Muscle layer of colon (tissue), 2 donors: Measurements from ENCODE around the gene EML4.
"Not testable (repeated sequence)": the region's sequence is repeated elsewhere in the genome, so short reads cannot be mapped to it uniquely, and the experiment has no call there.

Experiments used
- H3K27ac ChIP-seq: one replicate; pipeline ENCODE4 v1.7.0; 2013; ENCODE audit warnings: low read depth, mild to moderate bottlenecking, low read length, moderate library complexity
- H3K27me3 ChIP-seq, 2 donors: one replicate each; pipeline ENCODE4 v1.7.0; 2013; ENCODE audit warnings: low read length in 2 of 2, mild to moderate bottlenecking in 2 of 2; ENCODE audit not compliant: insufficient read depth in 2 of 2, control insufficient read depth in 1 of 2
- H3K36me3 ChIP-seq: one replicate; pipeline ENCODE4 v1.7.0; 2013; ENCODE audit warnings: mild to moderate bottlenecking, low read length; ENCODE audit not compliant: insufficient read depth
- H3K4me1 ChIP-seq: one replicate; pipeline ENCODE4 v1.7.0; 2013; ENCODE audit warnings: mild to moderate bottlenecking, low read length; ENCODE audit not compliant: insufficient read depth
- H3K4me3 ChIP-seq, 2 donors: one replicate each; pipeline ENCODE4 v1.7.0; 2013; ENCODE audit warnings: low read length in 2 of 2, low read depth in 1 of 2, mild to moderate bottlenecking in 1 of 2, moderate library complexity in 1 of 2
- H3K9ac ChIP-seq: one replicate; pipeline ENCODE4 v1.7.0; 2013; ENCODE audit warnings: low read length
- H3K9me3 ChIP-seq: one replicate; pipeline ENCODE4 v1.7.0; 2013; ENCODE audit warnings: mild to moderate bottlenecking, low read length
- donor health status: abdominal sarcoma.
- donor health status: Adenocarcinoma of cecum.

EML4 gene

GRCh38 chr2:42252464-42252863, 83.3 kb downstream of the EML4 start:
- Histone ChIP-seq H3K4me3 (no peak overlapping the region), H3K4me1 (no peaks in the 10 kb centered on the region), H3K36me3 (no peaks in the 10 kb centered on the region), H3K9ac (no peak overlapping the region), H3K27me3 (no peaks in the 10 kb centered on the region), H3K27ac (no peak overlapping the region), H3K9me3 (no peaks in the 10 kb centered on the region)

GRCh38 chr2:42254186-42254895, 85.2 kb downstream of the EML4 start:
- Histone ChIP-seq H3K4me1 (no peaks in the 10 kb centered on the region), H3K9me3 (no peaks in the 10 kb centered on the region), H3K27me3 (no peaks in the 10 kb centered on the region), H3K4me3 (no peak overlapping the region), H3K27ac (no peak overlapping the region), H3K36me3 (no peaks in the 10 kb centered on the region), H3K9ac (no peak overlapping the region)

GRCh38 chr2:42256505-42256904, 87.4 kb downstream of the EML4 start:
- no peak overlapping the region for H3K9ac ChIP-seq
- H3K27me3 ChIP-seq, result no peaks in the 10 kb centered on the region
- no peak overlapping the region for H3K4me3 ChIP-seq
- peaks cover 5% of the 10 kb centered on the region for H3K36me3 ChIP-seq
- no peaks in the 10 kb centered on the region for H3K4me1 ChIP-seq
- H3K27ac ChIP-seq, result no peak overlapping the region
- no peaks in the 10 kb centered on the region for H3K9me3 ChIP-seq

GRCh38 chr2:42261518-42262195, 92.5 kb downstream of the EML4 start:
- no peak overlapping the region for H3K4me3 ChIP-seq
- H3K27ac ChIP-seq, result no peak overlapping the region
- H3K27me3 ChIP-seq, result no peaks in the 10 kb centered on the region
- H3K4me1 ChIP-seq, result no peaks in the 10 kb centered on the region
- no peaks in the 10 kb centered on the region for H3K9me3 ChIP-seq
- H3K9ac ChIP-seq, result no peak overlapping the region
- H3K36me3 ChIP-seq, result peaks cover 5% of the 10 kb centered on the region

GRCh38 chr2:42266236-42266635, 97.1 kb downstream of the EML4 start:
- Histone ChIP-seq H3K36me3 (peaks cover under 1% of the 10 kb centered on the region), H3K9me3 (no peaks in the 10 kb centered on the region), H3K4me1 (peaks cover 7% of the 10 kb centered on the region), H3K27me3 (no peaks in the 10 kb centered on the region), H3K9ac (no peak overlapping the region), H3K27ac (no peak overlapping the region), H3K4me3 (no peak overlapping the region)

GRCh38 chr2:42267530-42267929, 98.4 kb downstream of the EML4 start:
- Histone ChIP-seq H3K4me3 (no peak overlapping the region), H3K27ac (no peak overlapping the region), H3K9me3 (no peaks in the 10 kb centered on the region), H3K9ac (no peak overlapping the region), H3K36me3 (no peaks in the 10 kb centered on the region), H3K4me1 (peaks cover 7% of the 10 kb centered on the region), H3K27me3 (no peaks in the 10 kb centered on the region)

GRCh38 chr2:42268528-42269151, 99.5 kb downstream of the EML4 start:
- Histone ChIP-seq H3K9me3 (no peaks in the 10 kb centered on the region), H3K4me1 (peaks cover 7% of the 10 kb centered on the region), H3K4me3 (no peak overlapping the region), H3K27me3 (no peaks in the 10 kb centered on the region), H3K9ac (no peak overlapping the region), H3K36me3 (no peaks in the 10 kb centered on the region), H3K27ac (no peak overlapping the region)

- H3K27me3 ChIP-seq, result no peaks in the 10 kb centered on the region
- no peak overlapping the region for H3K4me3 ChIP-seq
- no peaks in the 10 kb centered on the region for H3K36me3 ChIP-seq
- H3K9me3 ChIP-seq, result no peaks in the 10 kb centered on the region
- no peak overlapping the region for H3K9ac ChIP-seq
- peaks cover 7% of the 10 kb centered on the region for H3K4me1 ChIP-seq
- no peak overlapping the region for H3K27ac ChIP-seq
Measured at GRCh38 chr2:42270757-42271156, 101.6 kb downstream of the EML4 start.

- H3K9ac ChIP-seq, H3K27ac ChIP-seq, H3K9me3 ChIP-seq, H3K36me3 ChIP-seq, H3K27me3 ChIP-seq, H3K4me1 ChIP-seq, H3K4me3 ChIP-seq: not testable (repeated sequence)
Measured at GRCh38 chr2:42271246-42271645, 102.1 kb downstream of the EML4 start.

- Histone ChIP-seq H3K36me3 (no peaks in the 10 kb centered on the region), H3K9me3 (no peaks in the 10 kb centered on the region), H3K27me3 (no peaks in the 10 kb centered on the region), H3K4me3 (no peak overlapping the region), H3K4me1 (peaks cover 7% of the 10 kb centered on the region), H3K27ac (no peak overlapping the region), H3K9ac (no peak overlapping the region)
Measured at GRCh38 chr2:42274863-42275262, 105.7 kb downstream of the EML4 start.

- Histone ChIP-seq H3K9ac (no peak overlapping the region), H3K27me3 (no peaks in the 10 kb centered on the region), H3K27ac (no peak overlapping the region), H3K36me3 (peaks cover 11% of the 10 kb centered on the region), H3K4me1 (no peaks in the 10 kb centered on the region), H3K4me3 (no peak overlapping the region), H3K9me3 (no peaks in the 10 kb centered on the region)
Measured at GRCh38 chr2:42281416-42282081, 112.4 kb downstream of the EML4 start.
